ENCODE measurements around the gene KRT27. TPM values are rescaled to one million over a fixed set of nuclear protein-coding genes. Genes with fewer than 3 reads are reported as not detected.

KRT27 gene
- total RNA-seq, 1 donor from 2014 or later, result not detected

- DNase-seq (ENCODE audit: low read depth) (no peak), FAIRE-seq (no peak)
- H3K9me3 ChIP-seq (ENCODE audit: insufficient read depth, low read depth, low read length), result no peaks in the 10 kb centered on the region
- H3K4me3 ChIP-seq (ENCODE audit: insufficient read depth, low read depth, low read length), result no peak overlapping the region
- Mint-ChIP-seq H3K4me1 (ENCODE audit: low read depth, unreplicated experiment) (no peaks in the 10 kb centered on the region), H3K9me3 (ENCODE audit: unreplicated experiment) (no peaks in the 10 kb centered on the region), H3K27ac (ENCODE audit: unreplicated experiment) (no peak overlapping the region), H3K36me3 (ENCODE audit: low read depth, unreplicated experiment) (no peaks in the 10 kb centered on the region), H3K4me3 (ENCODE audit: unreplicated experiment) (no peak overlapping the region), H3K27me3 (ENCODE audit: low read depth, unreplicated experiment) (peaks cover 5% of the 10 kb centered on the region)
- no peaks in the 10 kb centered on the region for H4K20me1 ChIP-seq (ENCODE audit: insufficient read depth, low read length)
- H3K36me3 ChIP-seq (ENCODE audit: insufficient read depth, low read length), result no peaks in the 10 kb centered on the region
- no peaks in the 10 kb centered on the region for H3K79me2 ChIP-seq (ENCODE audit: insufficient read depth, low read length)
- no peak overlapping the region for H2AFZ ChIP-seq (ENCODE audit: low read depth, low read length)
- no peaks in the 10 kb centered on the region for H3K4me1 ChIP-seq (ENCODE audit: insufficient read depth, low read length)
- TF ChIP-seq CTCF (IDR thresholded peaks at IDR 0.05; ENCODE audit: insufficient read depth, low read depth, low read length), result no peak
- TF ChIP-seq EZH2 (IDR thresholded peaks at IDR 0.05; ENCODE audit: insufficient read depth, low read length), result no peak
- no peak overlapping the region for H3K4me2 ChIP-seq (ENCODE audit: low read length)
- no peak overlapping the region for H3K9ac ChIP-seq (ENCODE audit: low read length)
- H3K27me3 ChIP-seq (ENCODE audit: insufficient read depth, low read length), result peaks cover 38% of the 10 kb centered on the region
- H3K27ac ChIP-seq (ENCODE audit: low read depth, low read length), result no peak overlapping the region
Observed at GRCh38 chr17:40777459-40777858, 4.9 kb downstream of the KRT27 start.

- H3K4me1 Mint-ChIP-seq (ENCODE audit: low read depth, unreplicated experiment), result no peaks in the 10 kb centered on the region
- no peak overlapping the region for H2AFZ ChIP-seq (ENCODE audit: low read depth, low read length)
Observed at GRCh38 chr17:40775945-40776344, 6.4 kb downstream of the KRT27 start.

More at GRCh38 chr17:40775945-40776344, 6.4 kb downstream of the KRT27 start:
- no peak for TF ChIP-seq CTCF (IDR thresholded peaks at IDR 0.05; ENCODE audit: insufficient read depth, low read depth, low read length)
- TF ChIP-seq EZH2 (IDR thresholded peaks at IDR 0.05; ENCODE audit: insufficient read depth, low read length), result no peak
- no peaks in the 10 kb centered on the region for H4K20me1 ChIP-seq (ENCODE audit: insufficient read depth, low read length)
- no peaks in the 10 kb centered on the region for H3K36me3 ChIP-seq (ENCODE audit: insufficient read depth, low read length)
- Mint-ChIP-seq H3K27me3 (ENCODE audit: low read depth, unreplicated experiment) (peaks cover 6% of the 10 kb centered on the region), H3K36me3 (ENCODE audit: low read depth, unreplicated experiment) (no peaks in the 10 kb centered on the region), H3K9me3 (ENCODE audit: unreplicated experiment) (no peaks in the 10 kb centered on the region), H3K27ac (ENCODE audit: unreplicated experiment) (no peak overlapping the region), H3K4me3 (ENCODE audit: unreplicated experiment) (no peak overlapping the region)
- no peaks in the 10 kb centered on the region for H3K4me1 ChIP-seq (ENCODE audit: insufficient read depth, low read length)
- no peak overlapping the region for H3K9ac ChIP-seq (ENCODE audit: low read length)
- no peak overlapping the region for H3K4me3 ChIP-seq (ENCODE audit: insufficient read depth, low read depth, low read length)
- H3K79me2 ChIP-seq (ENCODE audit: insufficient read depth, low read length), result no peaks in the 10 kb centered on the region
- DNase-seq (ENCODE audit: low read depth) (no peak), FAIRE-seq (no peak)
- no peak overlapping the region for H3K4me2 ChIP-seq (ENCODE audit: low read length)
- no peak overlapping the region for H3K27ac ChIP-seq (ENCODE audit: low read depth, low read length)
- no peaks in the 10 kb centered on the region for H3K9me3 ChIP-seq (ENCODE audit: insufficient read depth, low read depth, low read length)
- H3K27me3 ChIP-seq (ENCODE audit: insufficient read depth, low read length), result peaks cover 46% of the 10 kb centered on the region
